WI38 (cell line): ENCODE measurements around the gene METTL26.

Experiments
- H3K4me3 ChIP-seq: 2 replicates; pipeline ENCODE4 v1.5.1; 2011; ENCODE audit warnings: low read depth, mild to moderate bottlenecking, control low read depth, low read length
- CTCF ChIP-seq: IDR thresholded peaks from 2 replicates; pipeline ENCODE4 v1.5.1; 2012; ENCODE audit warnings: low read depth, mild to moderate bottlenecking, control low read depth, low read length

METTL26 gene

GRCh38 chr16:673399-673991 is 37.4 kb upstream of the METTL26 start:
- H3K4me3 ChIP-seq, result no peak overlapping the region
- no peak for TF ChIP-seq CTCF

GRCh38 chr16:672851-673250 is 36.7 kb upstream of the METTL26 start:
- H3K4me3 ChIP-seq, result no peak overlapping the region
- TF ChIP-seq CTCF, result no peak

GRCh38 chr16:672371-672770 is 36.3 kb upstream of the METTL26 start:
- no peak for TF ChIP-seq CTCF
- no peak overlapping the region for H3K4me3 ChIP-seq

- no peak overlapping the region for H3K4me3 ChIP-seq
- TF ChIP-seq CTCF, result no peak
Observed at GRCh38 chr16:671353-672131, 35.4 kb upstream of the METTL26 start.

- TF ChIP-seq CTCF, result no peak
- H3K4me3 ChIP-seq, result no peak overlapping the region
Observed at GRCh38 chr16:670485-671352, 34.6 kb upstream of the METTL26 start.

GRCh38 chr16:669666-670065 is 33.6 kb upstream of the METTL26 start:
- H3K4me3 ChIP-seq, result no peak overlapping the region
- TF ChIP-seq CTCF, result no peak
